GM19372 (cell line): ENCODE results near the gene NOS2.
"Not testable (repeated sequence)": the region's sequence is repeated elsewhere in the genome, so short reads cannot be mapped to it uniquely, and the experiment has no call there.

Source experiments
- ATAC-seq: cut with Tn5 transposase; IDR thresholded peaks from one replicate; pipeline ENCODE4 v1.9.1; 2021; ENCODE audit warnings: mild to moderate bottlenecking, low read depth, moderate library complexity; ENCODE audit not compliant: unreplicated experiment

The NOS2 gene

GRCh38 chr17:27793168-27793905 lies 7.0 kb downstream of the NOS2 start:
- no peak for ATAC-seq

DNA sequence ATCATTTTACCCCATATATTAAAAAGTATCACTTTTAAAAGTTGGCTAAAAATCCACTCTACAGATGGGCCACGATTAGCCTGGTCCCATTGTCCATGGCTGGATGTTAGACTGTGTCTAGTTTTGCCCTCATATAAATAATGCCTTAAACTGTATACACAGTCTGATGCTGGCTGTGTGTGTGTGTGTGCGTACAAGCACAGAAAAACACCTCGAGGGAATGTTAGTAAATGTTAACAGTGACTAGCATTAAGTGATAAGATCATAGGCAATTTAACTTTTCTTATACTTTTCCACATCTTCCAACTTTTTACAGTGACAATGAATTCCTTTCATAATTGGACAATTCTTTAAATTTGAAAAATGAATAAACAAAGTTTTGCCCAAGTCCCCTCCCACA lies 8.2 kb downstream of the NOS2 start:
- no peak for ATAC-seq

- no peak for ATAC-seq
Measured at GRCh38 chr17:27788919-27789318, 11.4 kb downstream of the NOS2 start.

- no peak for ATAC-seq
Measured at GRCh38 chr17:27783440-27784350, 16.6 kb downstream of the NOS2 start.

GRCh38 chr17:27782791-27783206 lies 17.5 kb downstream of the NOS2 start:
- no peak for ATAC-seq

- ATAC-seq: no peak
Measured at GRCh38 chr17:27780828-27781404, 19.4 kb downstream of the NOS2 start.

DNA sequence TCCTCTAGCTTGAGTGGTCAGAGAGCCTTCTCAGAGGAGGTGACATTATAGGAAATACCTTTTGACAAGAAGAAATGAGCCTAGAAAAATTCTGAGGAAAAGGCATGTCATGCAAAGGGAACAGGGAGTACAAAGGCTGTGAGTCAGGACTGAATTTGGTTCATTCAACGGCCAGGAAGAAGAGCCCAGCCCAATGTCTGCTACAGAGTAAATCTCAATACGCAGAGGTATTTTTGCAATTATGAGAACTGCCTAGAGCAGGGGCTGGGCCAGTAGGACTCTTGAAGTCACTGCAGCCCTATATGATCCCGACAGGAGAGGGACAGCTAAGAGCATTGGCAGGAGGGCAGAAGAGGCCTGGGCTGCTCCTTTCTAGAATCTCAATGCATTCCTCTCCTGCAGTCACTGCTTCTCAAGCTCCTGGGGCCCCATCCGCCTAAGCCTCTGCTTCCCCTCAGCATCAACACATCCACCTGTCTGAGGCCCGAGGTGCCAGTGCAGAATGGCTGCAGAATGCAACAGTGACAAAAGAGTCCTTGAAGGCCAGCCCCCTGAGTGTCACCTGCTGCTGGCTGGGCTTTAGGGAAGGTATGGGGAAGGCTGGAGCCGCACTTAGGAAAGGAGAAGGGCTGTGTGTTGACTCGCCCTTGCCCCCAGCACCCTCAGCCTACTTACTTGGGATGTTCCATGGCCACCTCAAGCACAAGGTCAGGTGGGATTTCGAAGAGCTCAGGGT lies 20.1 kb downstream of the NOS2 start:
- no peak for ATAC-seq

- no peak for ATAC-seq
Measured at GRCh38 chr17:27778183-27778582, 22.1 kb downstream of the NOS2 start.

DNA sequence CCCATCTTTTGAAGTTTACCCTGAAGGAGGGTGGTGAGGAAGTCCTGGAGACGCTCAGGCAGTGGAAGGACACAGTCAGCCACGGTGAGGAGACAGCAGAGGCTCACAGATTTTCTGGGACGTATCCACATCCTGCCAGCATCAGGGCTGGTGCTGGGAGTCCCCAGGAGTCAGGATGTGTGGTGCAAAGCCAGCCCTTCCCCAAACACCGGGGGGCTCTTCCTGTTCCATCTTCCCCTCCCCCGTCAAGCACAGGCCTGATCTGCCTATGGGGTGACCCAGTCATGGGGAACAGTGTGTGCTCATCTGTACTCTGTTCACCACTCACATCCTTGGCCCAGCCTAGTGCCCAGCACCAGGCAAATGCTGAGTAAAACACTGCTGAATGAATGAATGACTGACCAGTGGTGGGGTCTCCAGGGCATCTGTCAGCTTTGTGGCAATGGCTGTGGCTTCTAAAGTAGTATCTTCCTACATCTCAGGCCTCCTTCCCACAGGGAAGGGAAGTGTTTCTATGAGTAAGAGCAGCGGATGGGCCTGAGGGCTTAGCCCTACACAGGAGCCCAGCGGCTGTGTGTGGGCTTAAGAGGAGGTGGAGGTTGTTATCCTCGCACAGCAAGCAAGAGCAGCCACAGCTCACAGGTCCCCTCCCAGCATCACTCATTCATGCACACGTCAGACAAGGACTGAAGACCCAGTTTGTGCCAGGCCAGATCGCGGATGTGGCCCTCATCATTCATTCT lies 23.3 kb downstream of the NOS2 start:
- ATAC-seq: no peak

DNA sequence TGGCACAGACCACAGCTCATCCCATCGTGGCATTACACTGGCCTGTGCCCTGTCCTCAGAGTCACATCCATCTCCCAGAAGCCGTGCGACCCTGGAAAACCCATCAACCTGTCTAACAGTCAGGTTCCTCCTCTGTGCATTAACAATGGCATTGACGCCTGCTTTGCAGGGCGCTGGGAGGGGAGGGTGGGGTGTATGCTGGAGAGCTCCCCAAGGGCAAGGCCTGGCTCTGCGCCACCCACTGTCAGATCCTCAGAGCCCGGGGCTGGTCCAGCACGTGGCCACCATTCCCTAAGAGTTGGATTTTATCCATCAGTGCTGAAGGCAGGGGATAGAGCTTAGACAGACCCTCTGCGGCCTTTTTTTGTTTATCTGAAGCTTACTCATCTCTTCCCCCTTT lies 28.7 kb downstream of the NOS2 start:
- ATAC-seq: no peak

GRCh38 chr17:27770877-27771276 lies 29.5 kb downstream of the NOS2 start:
- no peak for ATAC-seq

DNA sequence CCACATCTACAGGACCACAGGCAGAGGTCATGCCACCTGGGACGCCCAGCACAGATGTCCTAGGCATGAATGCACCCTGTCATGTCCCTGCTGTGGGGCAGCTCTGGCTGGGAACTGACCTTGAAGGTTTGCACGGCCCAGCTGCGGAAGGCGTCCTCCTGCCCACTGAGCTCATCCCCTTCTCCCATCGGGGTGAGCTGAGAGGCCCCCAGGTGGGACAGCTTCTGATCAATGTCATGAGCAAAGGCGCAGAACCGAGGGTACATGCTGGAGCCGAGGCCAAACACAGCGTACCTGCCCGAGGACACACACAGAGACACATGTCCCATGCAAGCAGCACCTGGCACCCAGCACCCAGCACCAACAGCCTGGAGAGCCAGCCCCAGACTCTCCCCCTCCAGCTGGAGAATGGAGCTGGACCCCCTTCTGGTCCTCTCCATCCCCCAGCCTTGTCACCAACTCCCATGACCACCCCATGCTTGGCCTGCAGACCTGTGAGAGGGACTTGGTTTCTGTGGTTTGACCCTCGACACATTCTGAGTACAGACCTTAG lies 31.4 kb downstream of the NOS2 start:
- ATAC-seq: no peak

DNA sequence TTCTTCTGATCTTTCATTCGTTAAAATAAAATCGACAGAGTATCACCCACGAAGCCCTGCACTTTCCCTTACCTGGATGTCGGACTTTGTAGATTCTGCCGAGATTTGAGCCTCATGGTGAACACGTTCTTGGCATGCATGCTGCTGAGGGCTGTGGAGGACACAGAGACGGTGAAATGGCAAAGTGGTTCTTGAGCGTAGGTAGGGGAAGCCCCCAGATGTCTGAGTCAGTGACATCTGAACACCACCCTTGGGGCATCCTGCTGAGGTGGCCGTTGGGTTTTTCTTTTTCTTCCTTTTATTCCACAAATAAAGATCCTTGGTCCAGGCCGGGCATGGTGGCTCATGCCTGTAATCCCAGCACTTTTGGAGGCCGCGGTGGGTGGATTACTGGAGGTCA lies 33.9 kb downstream of the NOS2 start:
- ATAC-seq: no peak

- no peak for ATAC-seq
Measured at GRCh38 chr17:27765353-27765752, 35.0 kb downstream of the NOS2 start.

DNA sequence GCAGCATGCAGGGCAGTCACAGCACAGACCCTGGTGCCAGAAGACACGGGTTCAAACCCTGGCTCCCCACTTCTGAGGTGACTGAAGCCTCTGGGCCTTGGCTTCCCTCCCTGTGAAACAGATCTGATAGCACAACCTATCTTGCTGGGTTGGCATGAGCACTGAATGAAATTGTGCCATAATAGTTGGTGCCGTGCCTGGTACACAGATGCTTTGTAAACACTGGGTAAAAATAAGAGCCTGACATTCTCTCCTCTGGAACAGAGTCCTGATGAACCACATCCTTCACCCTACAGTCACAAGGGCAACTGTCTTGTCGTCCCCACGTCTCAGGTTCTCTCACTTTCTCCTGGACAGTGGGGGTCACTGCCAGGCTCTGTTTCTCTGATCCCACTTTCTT lies 35.7 kb downstream of the NOS2 start:
- ATAC-seq: no peak

DNA sequence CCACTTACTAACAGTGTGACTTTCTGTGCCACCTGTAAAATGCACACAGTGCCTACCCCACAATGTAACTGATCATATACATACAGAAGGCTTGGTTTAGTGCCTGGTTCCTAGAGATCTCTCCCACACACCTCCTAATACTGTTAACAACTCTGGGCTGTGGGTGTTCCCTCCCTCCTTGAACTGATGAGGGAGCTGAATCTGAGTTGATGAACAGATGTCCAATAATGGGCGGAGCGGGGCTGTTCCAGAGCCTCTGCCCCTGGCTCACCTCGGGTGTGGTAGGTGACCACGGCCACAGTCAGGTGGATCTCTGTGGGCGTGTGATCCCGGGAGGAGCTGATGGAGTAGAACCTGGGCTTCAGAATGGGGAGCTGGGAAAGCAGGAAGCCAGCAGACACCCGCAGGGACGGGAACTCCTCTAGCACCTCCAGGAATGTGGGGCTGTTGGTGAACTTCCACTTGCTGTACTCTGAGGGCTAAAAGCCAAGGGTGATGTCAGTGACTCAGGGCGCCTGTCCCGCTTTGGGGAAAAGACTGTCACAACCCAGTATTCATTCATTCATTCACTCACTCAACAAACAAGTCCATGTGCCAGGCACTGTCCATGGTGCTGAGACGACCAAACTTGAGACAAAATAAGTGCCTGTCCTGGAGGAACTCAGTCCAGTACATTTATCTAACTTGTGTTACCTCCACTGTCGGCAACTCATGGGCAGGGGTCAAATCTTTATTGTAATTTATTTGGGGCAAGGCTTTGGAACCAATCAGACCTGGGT lies 37.6 kb downstream of the NOS2 start:
- no peak for ATAC-seq

DNA sequence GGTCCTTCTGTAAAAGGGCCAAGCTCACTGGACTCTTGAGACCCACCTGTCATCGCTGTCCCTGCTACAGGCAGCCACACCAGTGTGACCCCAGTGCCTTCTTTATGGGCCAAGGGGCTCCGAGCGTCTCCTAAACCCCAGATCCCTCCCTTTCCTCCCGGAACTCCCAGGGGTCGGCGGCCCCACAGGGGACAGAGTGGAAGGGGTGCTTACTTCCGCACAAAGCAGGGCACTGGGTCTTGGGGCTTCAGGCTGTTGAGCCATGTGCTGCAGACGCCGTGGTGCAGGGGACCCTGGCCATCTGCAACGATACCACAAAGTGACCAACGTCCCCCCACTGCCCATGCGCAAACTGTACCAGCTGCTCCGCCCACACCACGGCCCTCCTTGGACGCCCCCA lies 39.4 kb downstream of the NOS2 start:
- not testable (repeated sequence) for ATAC-seq

GRCh38 chr17:27760069-27760885 lies 40.1 kb downstream of the NOS2 start:
- ATAC-seq: no peak
